Transverse colon (tissue), 3 donors: Measurements from ENCODE around the gene DTD1.

Source experiments
- POLR2A ChIP-seq: fragments of 450-650 bp; IDR thresholded peaks from one replicate; pipeline ENCODE4 v1.6.1; 2016; ENCODE audit warnings: antibody characterized with exemption, mild to moderate bottlenecking, moderate library complexity
- TF ChIP-seq, protein P1 (sequence below), 5 experiments: fragments of 200-600 bp in 3 of 5; fragments of 450-650 bp in 2 of 5; sonication (generic) in 3 of 5; IDR thresholded peaks; 1 replicate in 2 of 5; 2 replicates in 3 of 5; pipeline ENCODE4 v1.5.1; 2016 to 2017; ENCODE audit warnings: antibody characterized with exemption in 5 of 5, inconsistent platforms in 3 of 5, mild to moderate bottlenecking in 2 of 5, moderate library complexity in 1 of 5

DNA sequence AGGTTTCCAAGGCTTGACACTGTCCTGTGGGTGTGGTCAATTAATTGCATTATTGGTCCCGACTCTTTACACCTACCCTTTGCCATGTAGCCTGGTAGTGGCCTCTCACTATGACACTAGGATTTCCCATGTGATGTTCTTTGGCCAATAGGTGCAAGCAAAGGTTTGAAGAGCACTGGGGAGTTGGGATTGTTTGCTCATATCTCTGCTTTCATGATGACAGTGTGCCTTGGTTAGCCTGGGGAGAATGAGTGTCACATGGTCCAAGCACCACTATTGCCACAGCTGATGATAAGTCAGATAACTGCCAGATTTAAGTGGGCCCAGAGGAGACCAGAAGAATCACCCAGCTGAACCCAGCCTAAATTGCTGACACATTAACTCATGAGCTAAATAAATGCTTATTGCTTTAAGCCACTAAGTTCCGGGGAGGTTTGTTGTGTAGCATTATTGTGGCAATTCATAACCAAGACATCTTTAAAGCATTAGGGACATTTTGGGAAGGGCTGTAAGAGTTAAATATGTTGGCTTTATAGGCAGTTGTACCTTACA, 208.5 kb downstream of the DTD1 start:
- TF ChIP-seq POLR2A: no peak
- TF ChIP-seq, protein P1, sequence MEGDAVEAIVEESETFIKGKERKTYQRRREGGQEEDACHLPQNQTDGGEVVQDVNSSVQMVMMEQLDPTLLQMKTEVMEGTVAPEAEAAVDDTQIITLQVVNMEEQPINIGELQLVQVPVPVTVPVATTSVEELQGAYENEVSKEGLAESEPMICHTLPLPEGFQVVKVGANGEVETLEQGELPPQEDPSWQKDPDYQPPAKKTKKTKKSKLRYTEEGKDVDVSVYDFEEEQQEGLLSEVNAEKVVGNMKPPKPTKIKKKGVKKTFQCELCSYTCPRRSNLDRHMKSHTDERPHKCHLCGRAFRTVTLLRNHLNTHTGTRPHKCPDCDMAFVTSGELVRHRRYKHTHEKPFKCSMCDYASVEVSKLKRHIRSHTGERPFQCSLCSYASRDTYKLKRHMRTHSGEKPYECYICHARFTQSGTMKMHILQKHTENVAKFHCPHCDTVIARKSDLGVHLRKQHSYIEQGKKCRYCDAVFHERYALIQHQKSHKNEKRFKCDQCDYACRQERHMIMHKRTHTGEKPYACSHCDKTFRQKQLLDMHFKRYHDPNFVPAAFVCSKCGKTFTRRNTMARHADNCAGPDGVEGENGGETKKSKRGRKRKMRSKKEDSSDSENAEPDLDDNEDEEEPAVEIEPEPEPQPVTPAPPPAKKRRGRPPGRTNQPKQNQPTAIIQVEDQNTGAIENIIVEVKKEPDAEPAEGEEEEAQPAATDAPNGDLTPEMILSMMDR (IDR thresholded peaks at IDR 0.05): no peak
